Nephron progenitor cell (in vitro differentiated cells): ENCODE data around the gene SLC46A3.

ENCODE experiments used
- DNase-seq: peaks from one replicate; pipeline ENCODE4 v3.0.0; 2021
- H3K27ac Mint-ChIP-seq: 2 replicates; pipeline ENCODE4 v1.8.0; 2021; ENCODE audit warnings: mild to moderate bottlenecking, moderate library complexity, mixed read lengths
- H3K27me3 Mint-ChIP-seq: 2 replicates; pipeline ENCODE4 v1.8.0; 2021; ENCODE audit warnings: mild to moderate bottlenecking, low read depth, mixed read lengths; ENCODE audit not compliant: poor library complexity
- H3K36me3 Mint-ChIP-seq: 2 replicates; pipeline ENCODE4 v1.8.0; 2021; ENCODE audit warnings: low read depth, mixed read lengths
- H3K4me1 Mint-ChIP-seq: 2 replicates; pipeline ENCODE4 v1.8.0; 2021; ENCODE audit warnings: mixed read lengths
- H3K4me3 Mint-ChIP-seq: 2 replicates; pipeline ENCODE4 v1.8.0; 2021; ENCODE audit warnings: mild to moderate bottlenecking, moderate library complexity, mixed read lengths
- H3K9me3 Mint-ChIP-seq: 2 replicates; pipeline ENCODE4 v1.8.0; 2021; ENCODE audit warnings: mild to moderate bottlenecking, moderate library complexity, mixed read lengths
- TF ChIP-seq, protein P1 (sequence below): fragments of 200-600 bp; sonication (generic); IDR thresholded peaks from 2 replicates; pipeline ENCODE4 v1.5.0; 2021; ENCODE audit warnings: antibody characterized with exemption

The SLC46A3 gene

DNA sequence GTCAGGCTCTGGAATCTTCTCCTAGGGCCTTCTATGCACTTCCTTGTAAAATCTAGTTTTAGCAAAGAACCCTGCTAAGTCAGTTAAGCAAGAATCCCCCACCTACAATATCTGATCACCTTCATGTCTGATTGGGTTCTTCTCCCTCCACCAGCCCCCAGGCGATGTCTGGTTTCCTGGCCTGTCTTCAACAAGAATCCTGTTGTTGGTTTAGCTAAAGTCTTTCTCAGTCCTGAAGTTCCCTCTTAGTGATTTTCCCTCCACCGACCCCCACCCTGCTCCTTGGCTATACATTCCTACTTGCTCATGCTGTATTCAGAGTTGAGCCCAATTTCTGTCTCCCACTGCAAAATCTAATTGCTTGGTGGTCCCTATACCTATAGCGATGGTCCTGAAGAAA is 35.2 kb upstream of the SLC46A3 start:
- Mint-ChIP-seq H3K9me3 (peaks cover 51% of the 10 kb centered on the region), H3K4me3 (no peak overlapping the region), H3K27ac (peak overlapping the region; percentile 47), H3K36me3 (peaks cover 8% of the 10 kb centered on the region), H3K27me3 (no peaks in the 10 kb centered on the region), H3K4me1 (peaks cover 21% of the 10 kb centered on the region)
- TF ChIP-seq, protein P1, sequence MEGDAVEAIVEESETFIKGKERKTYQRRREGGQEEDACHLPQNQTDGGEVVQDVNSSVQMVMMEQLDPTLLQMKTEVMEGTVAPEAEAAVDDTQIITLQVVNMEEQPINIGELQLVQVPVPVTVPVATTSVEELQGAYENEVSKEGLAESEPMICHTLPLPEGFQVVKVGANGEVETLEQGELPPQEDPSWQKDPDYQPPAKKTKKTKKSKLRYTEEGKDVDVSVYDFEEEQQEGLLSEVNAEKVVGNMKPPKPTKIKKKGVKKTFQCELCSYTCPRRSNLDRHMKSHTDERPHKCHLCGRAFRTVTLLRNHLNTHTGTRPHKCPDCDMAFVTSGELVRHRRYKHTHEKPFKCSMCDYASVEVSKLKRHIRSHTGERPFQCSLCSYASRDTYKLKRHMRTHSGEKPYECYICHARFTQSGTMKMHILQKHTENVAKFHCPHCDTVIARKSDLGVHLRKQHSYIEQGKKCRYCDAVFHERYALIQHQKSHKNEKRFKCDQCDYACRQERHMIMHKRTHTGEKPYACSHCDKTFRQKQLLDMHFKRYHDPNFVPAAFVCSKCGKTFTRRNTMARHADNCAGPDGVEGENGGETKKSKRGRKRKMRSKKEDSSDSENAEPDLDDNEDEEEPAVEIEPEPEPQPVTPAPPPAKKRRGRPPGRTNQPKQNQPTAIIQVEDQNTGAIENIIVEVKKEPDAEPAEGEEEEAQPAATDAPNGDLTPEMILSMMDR: no peak
- DNase-seq: no peak

DNA sequence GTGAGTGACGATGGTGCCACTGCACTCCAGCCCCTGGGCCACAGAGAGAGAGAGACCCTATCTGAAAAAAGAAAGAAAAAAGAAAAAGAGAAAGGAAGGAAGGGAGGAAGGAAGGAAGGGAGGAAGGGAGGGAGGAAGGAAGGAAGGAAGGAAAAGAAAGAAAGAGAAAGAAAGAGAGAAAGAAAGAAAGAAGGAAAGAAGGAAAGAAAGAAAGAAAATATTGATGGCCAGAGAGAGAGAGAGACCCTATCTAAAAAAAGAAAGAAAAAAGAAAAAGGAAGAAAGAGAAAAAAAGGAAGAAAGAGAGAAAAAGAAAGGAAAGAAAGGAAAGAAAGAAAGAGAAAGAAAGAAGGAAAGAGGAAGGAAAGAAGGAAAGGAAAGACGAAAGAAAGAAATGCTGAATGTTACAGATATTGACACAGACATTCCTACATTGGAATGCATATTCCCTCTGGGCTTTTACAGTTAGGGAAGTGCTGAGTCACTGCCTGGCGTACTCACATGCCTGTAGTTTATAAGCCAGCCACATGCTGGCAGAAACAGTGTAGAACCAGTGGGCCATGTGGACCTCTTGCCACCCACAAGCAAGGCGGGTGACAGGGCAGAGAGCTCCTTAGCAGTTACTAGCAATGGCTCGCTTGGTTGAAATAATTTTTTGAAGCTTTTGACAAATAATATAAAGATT is 34.6 kb upstream of the SLC46A3 start:
- no peak for DNase-seq
- Mint-ChIP-seq H3K27ac (no peak overlapping the region), H3K9me3 (peaks cover 45% of the 10 kb centered on the region), H3K27me3 (no peaks in the 10 kb centered on the region), H3K4me1 (peaks cover 21% of the 10 kb centered on the region), H3K36me3 (peaks cover 5% of the 10 kb centered on the region), H3K4me3 (no peak overlapping the region)
- TF ChIP-seq, protein P1: no peak

DNA sequence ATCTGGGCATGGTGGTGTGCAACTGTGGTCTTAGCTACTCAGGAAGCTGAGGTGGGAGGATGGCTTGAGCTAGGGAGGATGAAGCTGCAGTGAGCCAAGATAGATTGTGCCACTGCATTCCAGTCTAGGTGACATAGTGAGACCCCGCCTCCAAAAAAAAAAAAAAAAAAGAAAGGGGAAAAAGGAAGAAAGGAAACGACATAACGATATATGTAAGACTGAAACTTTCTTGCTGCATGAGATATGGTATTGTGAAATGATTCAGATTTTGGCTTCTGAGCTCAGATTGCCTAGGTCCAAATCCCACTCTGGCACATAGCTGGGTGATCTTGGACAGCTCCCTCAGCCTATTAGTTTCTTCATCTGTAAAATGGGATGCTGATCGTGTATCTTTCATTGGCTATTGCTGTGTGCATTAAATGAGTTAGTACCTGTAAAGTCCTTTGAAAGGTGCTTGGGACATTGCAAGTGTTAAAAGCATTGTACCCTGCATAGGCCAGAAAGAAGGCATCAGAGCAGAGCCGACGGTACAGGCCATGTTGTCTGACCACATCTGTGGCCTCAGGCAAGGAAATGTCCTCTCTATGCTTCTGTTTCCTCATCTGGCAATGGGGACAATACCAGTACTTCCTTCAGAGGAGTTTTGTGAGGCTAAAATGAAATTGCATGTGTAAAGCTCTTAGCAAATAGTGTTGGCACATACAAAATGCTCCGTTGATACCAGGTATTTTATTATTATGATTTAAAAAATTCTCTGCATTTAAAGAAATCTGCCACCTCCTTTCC is 32.6 kb upstream of the SLC46A3 start:
- Mint-ChIP-seq H3K27me3 (no peaks in the 10 kb centered on the region), H3K4me1 (peaks cover 21% of the 10 kb centered on the region), H3K27ac (no peak overlapping the region), H3K36me3 (no peaks in the 10 kb centered on the region), H3K4me3 (no peak overlapping the region), H3K9me3 (peaks cover 26% of the 10 kb centered on the region)
- TF ChIP-seq, protein P1: no peak
- DNase-seq: no peak

DNA sequence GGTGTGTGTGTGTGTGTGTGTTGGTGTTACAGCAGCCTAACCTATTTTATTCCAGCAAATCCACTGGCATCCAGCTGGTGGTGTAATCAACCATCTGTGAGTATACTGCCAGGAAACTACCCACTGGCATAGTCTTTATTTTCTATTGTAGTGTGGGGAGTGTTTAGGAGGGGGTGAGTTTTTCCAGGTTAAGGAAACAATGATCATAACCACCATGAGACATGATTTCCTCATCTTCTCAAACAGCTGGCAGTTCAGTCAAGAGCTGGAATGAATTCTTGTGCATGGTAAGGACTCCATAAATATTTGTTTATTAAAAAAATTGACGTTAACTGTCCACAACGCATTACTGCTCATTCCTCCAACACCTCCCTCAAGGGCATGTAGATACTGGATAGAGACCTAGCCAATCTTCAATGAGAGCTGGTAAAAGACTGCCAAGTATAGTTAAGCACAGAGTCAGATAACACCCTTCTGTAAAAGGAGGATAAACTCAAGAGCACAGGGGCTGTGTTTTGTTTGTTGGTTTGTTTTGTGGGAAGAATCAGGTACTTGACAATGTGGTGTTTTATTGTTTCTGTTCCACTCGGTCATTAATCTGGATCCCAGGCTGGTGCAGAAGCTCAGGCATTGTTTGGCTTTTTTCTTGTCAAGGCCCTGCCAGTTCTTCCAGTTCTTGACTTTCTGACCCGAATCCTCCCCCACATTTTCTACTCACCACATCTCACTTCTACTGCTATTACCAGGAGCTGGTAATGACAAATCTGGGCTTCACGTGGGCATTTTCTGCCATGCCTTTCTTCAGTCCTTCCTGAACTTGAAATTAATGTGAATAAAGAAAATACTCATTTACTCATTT is 31.6 kb upstream of the SLC46A3 start:
- Mint-ChIP-seq H3K4me3 (no peak overlapping the region), H3K9me3 (peaks cover 17% of the 10 kb centered on the region), H3K36me3 (no peaks in the 10 kb centered on the region), H3K4me1 (peaks cover 20% of the 10 kb centered on the region), H3K27ac (no peak overlapping the region), H3K27me3 (no peaks in the 10 kb centered on the region)
- TF ChIP-seq, protein P1: no peak
- no peak for DNase-seq

DNA sequence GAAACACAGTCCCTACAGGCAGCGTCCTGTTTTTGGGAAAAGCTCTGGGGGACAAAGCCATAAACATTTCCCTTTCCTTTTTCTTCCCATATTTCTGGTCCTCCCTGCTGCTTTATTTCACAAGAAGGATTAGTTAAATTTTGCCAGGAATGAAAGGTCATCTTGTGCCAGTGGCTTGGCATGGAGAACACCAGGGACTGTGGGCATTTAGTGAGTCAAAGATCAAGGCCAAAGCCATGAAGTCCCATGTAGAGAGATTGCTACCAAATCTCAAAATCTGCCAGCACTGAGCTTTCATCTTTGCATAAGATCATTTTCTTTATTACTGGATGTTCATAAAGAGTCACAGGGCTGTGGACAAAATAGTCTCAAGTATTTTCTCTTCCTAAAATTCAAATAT is 29.1 kb upstream of the SLC46A3 start:
- Mint-ChIP-seq H3K27me3 (no peaks in the 10 kb centered on the region), H3K9me3 (peaks cover 7% of the 10 kb centered on the region), H3K4me1 (peaks cover 8% of the 10 kb centered on the region), H3K4me3 (no peak overlapping the region), H3K27ac (no peak overlapping the region), H3K36me3 (no peaks in the 10 kb centered on the region)
- TF ChIP-seq, protein P1: no peak
- DNase-seq: no peak
